22Rv1 (cell line): ENCODE data around the gene NALCN.

ENCODE experiments used
- H3K27ac ChIP-seq: fragments of 450-650 bp; 2 replicates; pipeline ENCODE4 v1.5.1; 2017
- CTCF ChIP-seq: fragments of 450-650 bp; IDR thresholded peaks from 2 replicates; pipeline ENCODE4 v1.5.1; 2017; ENCODE audit warnings: mild to moderate bottlenecking
- ZFX ChIP-seq: fragments of 450-650 bp; IDR thresholded peaks from 2 replicates; pipeline ENCODE4 v1.6.1; 2017; ENCODE audit warnings: antibody characterized with exemption, borderline replicate concordance

NALCN gene

GRCh38 chr13:101181076-101181685, 235.1 kb downstream of the NALCN start:
- H3K27ac ChIP-seq = no peak overlapping the region
- no peak for TF ChIP-seq ZFX
- TF ChIP-seq CTCF = no peak

GRCh38 chr13:101179021-101179420, 237.3 kb downstream of the NALCN start:
- no peak for TF ChIP-seq CTCF
- no peak for TF ChIP-seq ZFX
- no peak overlapping the region for H3K27ac ChIP-seq

DNA sequence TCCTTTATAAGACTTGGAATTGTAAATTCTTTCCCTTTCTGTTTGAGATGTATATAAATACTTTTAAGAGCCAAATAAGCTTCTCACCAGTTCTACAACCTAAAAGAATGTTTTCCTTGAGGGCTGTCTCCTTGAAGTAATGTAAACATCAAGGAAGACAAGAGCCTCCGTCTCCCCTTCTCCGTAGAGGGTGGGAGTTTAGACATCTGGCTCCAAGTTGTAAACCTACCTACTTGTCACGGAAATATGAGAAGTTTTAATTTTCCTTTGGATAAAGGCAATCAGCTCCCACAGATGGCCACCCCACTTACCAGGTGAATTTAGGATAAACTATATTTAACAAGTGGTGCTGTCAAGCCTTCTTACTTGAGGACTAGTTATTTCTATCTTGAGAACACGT, 237.9 kb downstream of the NALCN start:
- no peak for TF ChIP-seq CTCF
- TF ChIP-seq ZFX = no peak
- H3K27ac ChIP-seq = no peak overlapping the region

- no peak for TF ChIP-seq ZFX
- TF ChIP-seq CTCF = no peak
- H3K27ac ChIP-seq = no peak overlapping the region
Observed at GRCh38 chr13:101170306-101170705, 246.0 kb downstream of the NALCN start.

DNA sequence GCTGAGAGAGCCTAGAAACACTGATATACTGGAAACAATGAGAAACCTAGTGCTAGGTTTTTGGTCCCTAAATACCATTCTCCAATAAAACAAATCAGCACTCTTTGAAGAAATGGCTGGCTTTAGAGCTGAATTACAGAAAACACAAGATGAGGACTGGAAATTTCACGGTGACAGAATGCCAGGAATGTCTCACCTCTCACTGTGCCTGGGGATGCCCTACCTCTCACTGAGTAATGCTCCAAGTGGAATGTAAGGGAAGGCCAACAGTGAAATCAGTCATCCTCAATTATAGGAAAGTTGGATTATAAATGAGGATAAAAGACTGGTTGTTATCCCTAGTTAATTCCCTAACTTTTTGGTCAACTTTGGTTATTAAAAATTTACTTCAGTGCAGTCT, 259.0 kb downstream of the NALCN start:
- TF ChIP-seq ZFX (no peak), CTCF (no peak)
- H3K27ac ChIP-seq = no peak overlapping the region

DNA sequence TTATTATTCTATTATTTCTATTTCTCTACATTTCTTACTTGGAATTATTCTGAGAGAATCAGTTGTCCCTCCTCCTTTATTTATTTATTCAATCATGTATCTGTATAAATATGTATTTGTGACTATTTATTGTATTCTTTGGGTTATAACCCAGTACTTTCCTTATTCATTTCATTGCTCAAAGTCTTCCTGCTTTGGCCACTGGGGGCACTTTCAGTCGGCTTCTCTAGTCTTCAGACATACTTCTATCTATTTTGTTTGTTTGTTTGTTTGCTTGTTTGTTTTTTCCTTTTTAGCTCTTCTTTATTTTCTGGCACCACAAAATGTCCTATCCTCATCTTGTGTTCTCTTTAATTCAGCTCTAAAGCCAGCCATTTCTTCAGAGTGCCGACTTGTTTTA, 260.4 kb downstream of the NALCN start:
- no peak for TF ChIP-seq ZFX
- peak; percentile 62 for TF ChIP-seq CTCF
- no peak overlapping the region for H3K27ac ChIP-seq

DNA sequence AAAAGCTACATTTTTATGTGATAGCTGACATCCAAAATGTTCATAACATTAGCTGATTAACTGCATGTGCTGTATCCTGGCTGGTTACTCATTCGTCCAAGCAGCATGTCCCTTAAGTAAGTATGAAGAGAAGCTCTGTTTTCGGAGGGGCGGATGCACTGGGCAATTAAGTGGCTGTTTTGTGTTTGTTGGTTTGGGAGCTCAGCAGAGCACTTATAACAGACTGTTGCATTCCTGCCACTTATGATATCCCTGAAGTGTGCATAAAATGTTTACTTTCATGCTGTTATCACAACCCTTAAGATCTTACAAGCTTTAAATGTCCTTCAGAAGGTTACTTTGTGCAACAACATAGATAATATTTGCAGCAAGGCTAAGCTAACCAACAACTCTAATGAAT, 264.1 kb downstream of the NALCN start:
- H3K27ac ChIP-seq = no peak overlapping the region
- TF ChIP-seq ZFX (no peak), CTCF (no peak)
